H1 (cell line): Measurements from ENCODE around the gene S100PBP. TPM values are rescaled to one million over a fixed set of nuclear protein-coding genes. Genes with fewer than 3 reads are reported as not detected.

Experiments
- CTCF ChIA-PET: fragments of 300-600 bp; sonication (Branson Sonifier 250); formaldehyde crosslinking; loops from one replicate; lab custom pipeline; 2021; ENCODE audit not compliant: partially characterized antibody; lab: Charles Lee
- POLR2A ChIA-PET: fragments of 300-600 bp; sonication (Branson Sonifier 250); formaldehyde crosslinking; loops from one replicate; lab custom pipeline; 2021; ENCODE audit warnings: inconsistent platforms; ENCODE audit not compliant: partially characterized antibody; lab: Charles Lee
- DNase-seq, 2 experiments: peaks; one replicate each; pipeline versions ENCODE4 v3.0.0 to v3.0.0-alpha.2; 2010 to 2022; ENCODE audit warnings: low spot score in 2 of 2, low read depth in 1 of 2, mixed read lengths in 1 of 2
- FAIRE-seq: peaks from 2 replicates; lab custom pipeline; 2011; peaks lifted over from hg19 to GRCh38; lab: Jason Lieb, UNC
- H2AFZ ChIP-seq: 2 replicates; pipeline ENCODE4 v1.8.1; 2012; ENCODE audit warnings: low read length, inconsistent platforms
- H2AK5ac ChIP-seq: 2 replicates; pipeline ENCODE4 v1.6.1; 2013; ENCODE audit warnings: low read depth, low read length
- H2BK120ac ChIP-seq: replicated peaks from 2 replicates; pipeline ENCODE3; 2013; ENCODE audit warnings: low read depth, low read length, inconsistent platforms
- H2BK12ac ChIP-seq: 2 replicates; pipeline ENCODE4 v1.6.1; 2013; ENCODE audit warnings: low read depth, low read length
- H2BK15ac ChIP-seq: 2 replicates; pipeline ENCODE4 v1.6.1; 2013; ENCODE audit warnings: low read length
- H2BK20ac ChIP-seq: 2 replicates; pipeline ENCODE4 v1.6.1; 2013; ENCODE audit warnings: low read length
- H2BK5ac ChIP-seq: 2 replicates; pipeline ENCODE4 v1.6.1; 2013; ENCODE audit warnings: low read depth, low read length
- H3K14ac ChIP-seq: 2 replicates; pipeline ENCODE4 v1.6.1; 2013; ENCODE audit warnings: inconsistent platforms; ENCODE audit not compliant: insufficient read length
- H3K18ac ChIP-seq: 2 replicates; pipeline ENCODE4 v1.6.1; 2013; ENCODE audit warnings: low read length; ENCODE audit errors: extremely low read depth
- H3K23ac ChIP-seq: 2 replicates; pipeline ENCODE4 v1.6.1; 2013; ENCODE audit warnings: inconsistent platforms; ENCODE audit not compliant: insufficient read length
- H3K23me2 ChIP-seq: 2 replicates; pipeline ENCODE4 v1.6.1; 2013; ENCODE audit warnings: low read depth, low read length
- H3K27ac ChIP-seq: 2 replicates; pipeline ENCODE4 v1.6.1; 2011; ENCODE audit warnings: low read depth, low read length, inconsistent platforms
- H3K27me3 ChIP-seq, 4 experiments: replicated peaks in 1 of 4; 1 replicate in 1 of 4; 2 replicates in 3 of 4; pipeline versions ENCODE4 v1.6.1 to v1.8.1; 2011 to 2013; ENCODE audit warnings: low read length in 3 of 4, mild to moderate bottlenecking in 3 of 4, inconsistent platforms in 2 of 4, mixed read lengths in 2 of 4, moderate library complexity in 1 of 4; ENCODE audit not compliant: control insufficient read depth in 3 of 4, insufficient read depth in 3 of 4; ENCODE audit errors: extremely low read depth in 1 of 4
- H3K36me3 ChIP-seq, 4 experiments: 2 replicates each; pipeline versions ENCODE4 v1.6.1 to v1.8.1; 2011 to 2013; ENCODE audit warnings: mild to moderate bottlenecking in 4 of 4, low read length in 3 of 4, moderate library complexity in 2 of 4, control low read depth in 1 of 4, inconsistent platforms in 1 of 4; ENCODE audit not compliant: insufficient read depth in 4 of 4, control insufficient read depth in 2 of 4
- H3K4ac ChIP-seq: replicated peaks from 2 replicates; pipeline ENCODE3; 2013; ENCODE audit warnings: low read length, low read depth, mixed read lengths, inconsistent platforms; ENCODE audit not compliant: insufficient read length
- H3K4me1 ChIP-seq, 4 experiments: replicated peaks in 1 of 4; 1 replicate in 1 of 4; 2 replicates in 3 of 4; pipeline versions ENCODE4 v1.6.1 to v1.8.1; 2011 to 2013; ENCODE audit warnings: low read length in 3 of 4, inconsistent platforms in 2 of 4, mixed read lengths in 1 of 4; ENCODE audit not compliant: insufficient read depth in 4 of 4, control insufficient read depth in 3 of 4
- H3K4me2 ChIP-seq, 2 experiments: 2 replicates each; pipeline versions ENCODE4 v1.6.1 to v1.8.1; 2011 to 2013; ENCODE audit warnings: low read depth in 2 of 2, low read length in 2 of 2, control low read depth in 1 of 2, inconsistent platforms in 1 of 2, mild to moderate bottlenecking in 1 of 2; ENCODE audit not compliant: insufficient read depth in 1 of 2
- H3K4me3 ChIP-seq, 4 experiments: fragments of 200-600, 300-600 bp in 1 of 4; sonication (generic), shearing (Covaris generic), sonication (Bioruptor Twin) in 1 of 4; 2 replicates each; pipeline versions ENCODE4 v1.5.1 to v1.8.1; 2011 to 2016; ENCODE audit warnings: low read length in 4 of 4, low read depth in 3 of 4, control low read depth in 2 of 4, inconsistent platforms in 2 of 4, mild to moderate bottlenecking in 2 of 4, mixed read lengths in 1 of 4, moderate library complexity in 1 of 4; ENCODE audit not compliant: insufficient read depth in 2 of 4; ENCODE audit errors: extremely low read depth in 1 of 4
- H3K56ac ChIP-seq: replicated peaks from 2 replicates; pipeline ENCODE3; 2013; ENCODE audit warnings: low read depth, mild to moderate bottlenecking, mixed read lengths, low read length, inconsistent platforms; ENCODE audit not compliant: insufficient read length
- H3K79me1 ChIP-seq: 2 replicates; pipeline ENCODE4 v1.6.1; 2013; ENCODE audit warnings: low read depth, low read length, control low read depth
- H3K79me2 ChIP-seq, 2 experiments: 2 replicates each; pipeline versions ENCODE4 v1.6.1 to v1.8.1; 2012 to 2013; ENCODE audit warnings: low read length in 2 of 2, mild to moderate bottlenecking in 2 of 2, inconsistent platforms in 1 of 2; ENCODE audit not compliant: insufficient read depth in 2 of 2, control insufficient read depth in 1 of 2
- H3K9ac ChIP-seq, 4 experiments: replicated peaks in 1 of 4; 1 replicate in 1 of 4; 2 replicates in 3 of 4; pipeline versions ENCODE4 v1.6.1 to v1.8.1; 2011 to 2013; ENCODE audit warnings: low read depth in 3 of 4, low read length in 3 of 4, control low read depth in 2 of 4, mild to moderate bottlenecking in 2 of 4, moderate library complexity in 2 of 4, inconsistent platforms in 1 of 4; ENCODE audit errors: extremely low read depth in 1 of 4
- H3K9me3 ChIP-seq, 2 experiments: 2 replicates each; pipeline versions ENCODE4 v1.6.1 to v1.8.1; 2012 to 2013; ENCODE audit warnings: mild to moderate bottlenecking in 2 of 2, moderate library complexity in 2 of 2, control low read depth in 1 of 2, inconsistent platforms in 1 of 2, low read depth in 1 of 2, low read length in 1 of 2, mixed read lengths in 1 of 2; ENCODE audit not compliant: insufficient read depth in 2 of 2
- H4K20me1 ChIP-seq, 2 experiments: replicated peaks in 1 of 2; 2 replicates each; pipeline versions ENCODE3 to v1.8.1; 2011 to 2013; ENCODE audit warnings: inconsistent platforms in 2 of 2, low read length in 2 of 2, mild to moderate bottlenecking in 1 of 2; ENCODE audit not compliant: insufficient read depth in 2 of 2, control insufficient read depth in 1 of 2
- H4K5ac ChIP-seq: 2 replicates; pipeline ENCODE4 v1.6.1; 2013; ENCODE audit warnings: low read length, low read depth, mixed read lengths, inconsistent platforms; ENCODE audit not compliant: insufficient read length
- H4K8ac ChIP-seq: 2 replicates; pipeline ENCODE4 v1.8.0; 2013; ENCODE audit warnings: mild to moderate bottlenecking, moderate library complexity, low read length, inconsistent platforms; ENCODE audit not compliant: insufficient read depth; ENCODE audit errors: extremely low read depth
- H4K91ac ChIP-seq: replicated peaks from 2 replicates; pipeline ENCODE3; 2013; ENCODE audit warnings: low read length, mixed read lengths, inconsistent platforms; ENCODE audit not compliant: insufficient read length
- ASH2L ChIP-seq: fragments of 200-600, 300-600 bp; sonication (generic); IDR thresholded peaks from one replicate; pipeline ENCODE4 v1.7.1; 2017; ENCODE audit warnings: low read length
- BCL11A ChIP-seq, 2 experiments: IDR thresholded peaks; one replicate each; pipeline ENCODE4 v1.6.1; 2011; ENCODE audit warnings: low read depth in 2 of 2, low read length in 2 of 2, mild to moderate bottlenecking in 2 of 2
- CBX8 ChIP-seq: fragments of 300-800, 300-1000 bp; sonication (generic); IDR thresholded peaks from 2 replicates; pipeline ENCODE4 v1.7.1; 2016; ENCODE audit warnings: low read depth, low read length, borderline replicate concordance
- CHD2 ChIP-seq: IDR thresholded peaks from 2 replicates; pipeline ENCODE4 v1.6.1; 2012; ENCODE audit warnings: low read length, improper control_type of control experiment
- GTF2F1 ChIP-seq: IDR thresholded peaks from 2 replicates; pipeline ENCODE4 v1.6.1; 2012; ENCODE audit warnings: low read depth, low read length, improper control_type of control experiment, borderline replicate concordance
- HDAC2 ChIP-seq, 2 experiments: fragments of 300-600 bp in 1 of 2; sonication (generic) in 1 of 2; IDR thresholded peaks; 2 replicates each; pipeline ENCODE4 v1.6.1; 2011 to 2012; ENCODE audit warnings: low read depth in 2 of 2, low read length in 2 of 2, mild to moderate bottlenecking in 2 of 2, moderate library complexity in 2 of 2, borderline replicate concordance in 1 of 2, inconsistent platforms in 1 of 2
- KDM1A ChIP-seq: fragments of 200-600, 300-600 bp; sonication (generic); IDR thresholded peaks from 2 replicates; pipeline ENCODE4 v1.7.1; 2016; ENCODE audit warnings: mild to moderate bottlenecking, low read length, borderline replicate concordance
- TEAD4 ChIP-seq: IDR thresholded peaks from 2 replicates; pipeline ENCODE4 v1.6.1; 2012; ENCODE audit warnings: low read depth, low read length, inconsistent platforms, mixed read lengths
- USF2 ChIP-seq: IDR thresholded peaks from 2 replicates; pipeline ENCODE4 v1.6.1; 2011; ENCODE audit warnings: low read length, improper control_type of control experiment
- WGBS, 2 experiments: shearing (Covaris generic) in 1 of 2; methylation state at CpG; one replicate each; pipeline versions ENCODE4 v1.1.6 to v1.1.7; 2013 to 2015; ENCODE audit warnings: low lambda C conversion rate in 2 of 2, mixed read lengths in 2 of 2, inconsistent platforms in 1 of 2, low coverage in 1 of 2, missing lambda C conversion rate in 1 of 2; ENCODE audit not compliant: insufficient replicate concordance in 2 of 2, insufficient coverage in 1 of 2, insufficient read length in 1 of 2; ENCODE audit errors: extremely low coverage in 1 of 2, missing lambda C conversion rate in 1 of 2; 5-methylcytosine and 5-hydroxymethylcytosine counted together
- polyA plus RNA-seq, 7 experiments: library from polyadenylated mRNA; depleted of rRNA in 3 of 7; stranded (reverse) in 5 of 7; unstranded in 2 of 7; fragments of >200 nt in 5 of 7; fragments of 200-250 nt in 2 of 7; gene quantifications; 1 replicate in 5 of 7; 2 replicates in 1 of 7; 4 replicates in 1 of 7; pipeline versions ENCODE4 v1.2.1 to v1.2.3, GENCODE V29; 2011 to 2013; ENCODE audit warnings: missing spikeins in 2 of 7, mixed read lengths in 2 of 7
- total RNA-seq: library from RNA; stranded (reverse); fragmentation: NEBNext Ultra II Directional; extraction: Animal tissue kit (Norgen Biotek cat#: 25700); gene quantifications from 2 replicates; pipeline ENCODE4 v1.2.1, GENCODE V29; 2021

Gene S100PBP
- total and polyA plus RNA-seq, 2 of the 8 experiments (the other 6 are each of a cell fraction or from before 2014, with no cell fraction given) = 43.8 to 68.3 TPM

DNA sequence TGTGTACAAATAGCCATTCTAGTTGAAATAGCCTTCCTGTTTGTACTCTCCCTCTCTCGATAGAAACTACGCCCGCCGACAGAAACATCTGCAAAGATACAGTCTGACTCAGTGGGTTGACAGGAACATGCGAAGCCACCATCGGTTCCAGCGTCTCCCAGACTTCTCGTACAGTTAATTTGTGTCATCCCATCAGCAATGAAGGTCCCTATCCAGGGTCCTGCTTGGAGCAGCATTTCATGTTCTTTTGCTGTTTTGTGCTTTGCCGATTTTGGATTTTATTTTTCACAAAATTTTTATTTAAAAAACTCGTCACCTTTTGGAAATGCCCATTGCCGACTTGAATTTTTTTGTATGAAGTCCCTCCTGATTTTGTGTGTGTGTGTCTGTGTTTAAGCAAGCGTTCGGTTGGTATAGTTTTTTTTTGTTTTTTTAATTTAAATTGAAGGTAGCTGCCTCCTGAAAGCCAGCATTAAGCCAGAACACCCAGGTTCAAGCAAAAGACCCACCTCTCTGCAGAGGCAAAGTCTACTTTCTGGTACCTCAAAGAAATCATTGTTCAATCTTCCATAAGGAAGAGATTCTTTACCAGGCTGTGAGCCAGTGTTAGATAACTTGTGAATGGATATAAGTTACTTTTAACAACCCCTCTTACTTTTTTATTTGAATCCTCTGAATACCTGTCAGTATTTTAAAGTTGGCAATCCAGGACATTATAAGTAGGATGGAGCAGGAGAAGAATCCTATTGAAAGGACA lies 38.6 kb downstream of the S100PBP start:
- Histone ChIP-seq H4K8ac (no peak overlapping the region), H3K14ac (no peak overlapping the region), H3K9me3 (no peaks in the 10 kb centered on the region), H2BK12ac (no peak overlapping the region), H4K20me1 (peaks cover 0 to under 1% of the 10 kb centered on the region in 2 experiments), H2AK5ac (no peak overlapping the region), H3K56ac (no peak overlapping the region), H3K79me2 (no peaks in the 10 kb centered on the region), H3K79me1 (no peaks in the 10 kb centered on the region; the same call in 1 of the 2 replicates), H3K23ac (no peak overlapping the region), H3K4me2 (no peak overlapping the region), H2BK120ac (no peak overlapping the region), H4K5ac (no peak overlapping the region), H2AFZ (no peak overlapping the region), H3K23me2 (no peaks in the 10 kb centered on the region), H3K4me1 (no peaks in the 10 kb centered on the region), H3K9ac (no peak overlapping the region), H3K27ac (no peak overlapping the region), H2BK15ac (no peak overlapping the region), H3K36me3 (peaks cover 8 to 48% (median 20%) of the 10 kb centered on the region in 4 experiments; a peak in 6 of 8 replicates), H3K4ac (no peak overlapping the region), H4K91ac (no peak overlapping the region), H2BK5ac (no peak overlapping the region), H3K27me3 (no peaks in the 10 kb centered on the region), H2BK20ac (no peak overlapping the region), H3K18ac (no peak overlapping the region), H3K4me3 (no peak overlapping the region)
- ChIA-PET POLR2A (interaction anchor here (0.6 kb wide), 1 partner anchor 8 kb away, joined by 3 read pairs; no protein-coding TSS in a partner anchor), CTCF (interaction anchor here (1.4 to 2.2 kb wide), 2 partner anchors 14 to 17 kb away, joined by 4 to 5 read pairs; no protein-coding TSS in a partner anchor)
- WGBS, 2 experiments = 98% methylated on average over 13 of the region's 13 CpGs; no CpG with 5 or more reads in 1 of the 2 experiments
- FAIRE-seq (no peak), DNase-seq (no peak)
- TF ChIP-seq CHD2 (no peak), TEAD4 (no peak), KDM1A (no peak), USF2 (no peak), ASH2L (no peak), CBX8 (no peak), GTF2F1 (no peak), BCL11A (IDR thresholded peaks at IDR 0.05; ENCODE audit: low read depth in 2 of 2, low read length in 2 of 2) (no peak), HDAC2 (IDR thresholded peaks at IDR 0.05; ENCODE audit: borderline replicate concordance in 1 of 2, low read depth in 2 of 2, low read length in 2 of 2) (no peak)
